Transverse colon (tissue), 4 donors: Measurements from ENCODE around the gene ID1.

Source experiments
- POLR2A ChIP-seq: fragments of 450-650 bp; IDR thresholded peaks from one replicate; pipeline ENCODE4 v1.6.1; 2016; ENCODE audit warnings: antibody characterized with exemption, mild to moderate bottlenecking, moderate library complexity
- POLR2AphosphoS5 ChIP-seq, 3 donors: sonication (generic); formaldehyde crosslinking; IDR thresholded peaks; one replicate each; pipeline ENCODE4 v1.6.1; 2016; ENCODE audit warnings: antibody characterized with exemption in 3 of 3
- TF ChIP-seq, protein P1 (sequence below), 5 experiments: fragments of 200-600 bp in 3 of 5; fragments of 450-650 bp in 2 of 5; sonication (generic) in 3 of 5; IDR thresholded peaks; 1 replicate in 2 of 5; 2 replicates in 3 of 5; pipeline ENCODE4 v1.5.1; 2016 to 2017; ENCODE audit warnings: antibody characterized with exemption in 5 of 5, inconsistent platforms in 3 of 5, mild to moderate bottlenecking in 2 of 5, moderate library complexity in 1 of 5

DNA sequence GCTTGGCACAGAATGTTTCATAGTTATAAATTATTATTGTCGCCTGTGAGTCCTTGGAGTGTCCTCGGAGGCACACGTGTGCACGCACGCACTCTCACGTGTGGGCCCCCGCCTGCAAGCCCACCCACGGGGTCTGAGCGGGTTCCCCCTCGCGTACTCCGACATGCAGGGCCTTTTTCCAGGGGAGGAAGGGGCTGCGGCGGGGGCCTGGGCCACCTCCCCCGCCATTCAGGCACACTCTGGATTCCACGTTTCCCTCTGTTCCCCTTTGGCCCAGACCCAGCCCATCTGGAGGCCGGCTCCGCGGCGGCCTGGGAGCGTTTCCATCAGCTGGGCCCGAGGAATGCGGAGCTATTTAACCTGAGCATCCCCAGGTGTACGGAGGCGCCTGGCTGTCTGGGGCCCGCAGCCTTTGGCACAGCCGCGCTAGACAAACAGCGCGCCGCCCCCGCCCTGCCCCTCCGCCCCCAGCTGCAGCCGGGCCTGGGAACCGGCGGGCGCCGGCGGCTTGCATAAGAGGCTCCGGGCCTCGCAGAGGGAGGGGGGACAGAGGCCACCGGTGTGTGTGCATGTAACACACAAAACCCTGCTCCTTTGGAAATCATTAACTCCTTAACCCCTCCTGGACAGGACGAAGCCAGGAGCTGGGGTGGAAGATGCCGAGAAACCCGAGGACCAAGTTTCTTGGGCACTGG lies 3.3 kb downstream of the ID1 start:
- peak; percentile 60 for TF ChIP-seq POLR2A
- peak in 2 of 3 donors; percentile 79 to 90 for TF ChIP-seq POLR2AphosphoS5 (IDR thresholded peaks at IDR 0.05)
- TF ChIP-seq, protein P1, sequence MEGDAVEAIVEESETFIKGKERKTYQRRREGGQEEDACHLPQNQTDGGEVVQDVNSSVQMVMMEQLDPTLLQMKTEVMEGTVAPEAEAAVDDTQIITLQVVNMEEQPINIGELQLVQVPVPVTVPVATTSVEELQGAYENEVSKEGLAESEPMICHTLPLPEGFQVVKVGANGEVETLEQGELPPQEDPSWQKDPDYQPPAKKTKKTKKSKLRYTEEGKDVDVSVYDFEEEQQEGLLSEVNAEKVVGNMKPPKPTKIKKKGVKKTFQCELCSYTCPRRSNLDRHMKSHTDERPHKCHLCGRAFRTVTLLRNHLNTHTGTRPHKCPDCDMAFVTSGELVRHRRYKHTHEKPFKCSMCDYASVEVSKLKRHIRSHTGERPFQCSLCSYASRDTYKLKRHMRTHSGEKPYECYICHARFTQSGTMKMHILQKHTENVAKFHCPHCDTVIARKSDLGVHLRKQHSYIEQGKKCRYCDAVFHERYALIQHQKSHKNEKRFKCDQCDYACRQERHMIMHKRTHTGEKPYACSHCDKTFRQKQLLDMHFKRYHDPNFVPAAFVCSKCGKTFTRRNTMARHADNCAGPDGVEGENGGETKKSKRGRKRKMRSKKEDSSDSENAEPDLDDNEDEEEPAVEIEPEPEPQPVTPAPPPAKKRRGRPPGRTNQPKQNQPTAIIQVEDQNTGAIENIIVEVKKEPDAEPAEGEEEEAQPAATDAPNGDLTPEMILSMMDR (IDR thresholded peaks at IDR 0.05): no peak
